HEK293 (cell line): Measurements from ENCODE around the gene MANSC4.

ENCODE experiments used
- CTCF ChIA-PET: fragments of 350-600 bp; formaldehyde crosslinking; extraction: SDS; loops from one replicate; lab custom pipeline; 2021; ENCODE audit warnings: antibody characterized with exemption; lab: Yijun Ruan, JAX
- POLR2A ChIA-PET: fragments of 300-600 bp; formaldehyde crosslinking; extraction: SDS; loops from one replicate; lab custom pipeline; 2020; ENCODE audit warnings: antibody characterized with exemption, inconsistent platforms; lab: Yijun Ruan, JAX
- H3K27ac ChIP-seq: fragments of 200-500 bp; sonication (Bioruptor generic); 2 replicates; pipeline ENCODE4 v1.5.1; 2014; ENCODE audit warnings: low read depth, low read length, control low read depth, inconsistent platforms; ENCODE audit errors: extremely low read depth
- H3K36me3 ChIP-seq, 2 experiments: fragments of 200-500 bp in 1 of 2; sonication (Bioruptor generic) in 1 of 2; 1 replicate in 1 of 2; 2 replicates in 1 of 2; pipeline ENCODE4 v1.5.1; 2014 to 2017; ENCODE audit warnings: inconsistent platforms in 2 of 2, low read length in 2 of 2; ENCODE audit not compliant: control insufficient read depth in 2 of 2, insufficient read depth in 1 of 2
- H3K4me1 ChIP-seq: fragments of 200-500 bp; sonication (Bioruptor generic); 2 replicates; pipeline ENCODE4 v1.5.1; 2014; ENCODE audit warnings: mild to moderate bottlenecking, low read length, inconsistent platforms; ENCODE audit not compliant: control insufficient read depth, insufficient read depth
- H3K4me3 ChIP-seq: 2 replicates; pipeline ENCODE4 v1.5.1; 2011; ENCODE audit warnings: low read depth, mild to moderate bottlenecking, control low read depth, low read length, moderate library complexity
- H3K9me3 ChIP-seq: fragments of 200-500 bp; sonication (Bioruptor generic); 2 replicates; pipeline ENCODE4 v1.5.1; 2014; ENCODE audit warnings: low read depth, low read length, inconsistent platforms; ENCODE audit not compliant: control insufficient read depth, insufficient read depth
- IKZF3 ChIP-seq: fragments of 450-650 bp; IDR thresholded peaks from 2 replicates; pipeline ENCODE4 v1.5.0; 2018; ENCODE audit warnings: missing biosample characterization, mild to moderate bottlenecking, missing genetic modification characterization, moderate library complexity
- INSM2 ChIP-seq: fragments of 450-650 bp; formaldehyde crosslinking; IDR thresholded peaks from 2 replicates; pipeline ENCODE4 v1.5.1; 2016; ENCODE audit warnings: missing biosample characterization, missing genetic modification characterization
- KLF17 ChIP-seq: fragments of 450-650 bp; formaldehyde crosslinking; IDR thresholded peaks from 2 replicates; pipeline ENCODE4 v1.5.1; 2016; ENCODE audit warnings: missing biosample characterization, missing genetic modification characterization
- MEIS1 ChIP-seq: sonication (generic); formaldehyde crosslinking; IDR thresholded peaks from 2 replicates; pipeline ENCODE4 v1.8.1; 2022; ENCODE audit warnings: missing genetic modification reagents, mild to moderate bottlenecking, borderline replicate concordance
- SALL2 ChIP-seq: fragments of 450-650 bp; formaldehyde crosslinking; IDR thresholded peaks from 2 replicates; pipeline ENCODE4 v1.5.0; 2017; ENCODE audit warnings: missing biosample characterization, mild to moderate bottlenecking, missing genetic modification characterization, borderline replicate concordance
- TRIM28 ChIP-seq: IDR thresholded peaks from 2 replicates; pipeline ENCODE4 v1.6.1; 2011; ENCODE audit warnings: low read length, control low read depth, borderline replicate concordance
- ZBTB1 ChIP-seq: fragments of 450-650 bp; formaldehyde crosslinking; IDR thresholded peaks from 2 replicates; pipeline ENCODE4 v1.5.1; 2016; ENCODE audit warnings: missing biosample characterization, missing genetic modification characterization
- ZFP41 ChIP-seq: fragments of 450-650 bp; formaldehyde crosslinking; IDR thresholded peaks from 2 replicates; pipeline ENCODE4 v1.5.1; 2016; ENCODE audit warnings: missing biosample characterization, missing genetic modification characterization, borderline replicate concordance
- ZIC2 ChIP-seq: fragments of 450-650 bp; formaldehyde crosslinking; IDR thresholded peaks from 2 replicates; pipeline ENCODE4 v1.5.1; 2016; ENCODE audit warnings: missing biosample characterization, missing genetic modification characterization
- ZNF121 ChIP-seq: fragments of 450-650 bp; formaldehyde crosslinking; IDR thresholded peaks from 2 replicates; pipeline ENCODE4 v1.5.1; 2016; ENCODE audit warnings: missing biosample characterization, missing genetic modification characterization
- ZNF16 ChIP-seq: fragments of 450-650 bp; formaldehyde crosslinking; IDR thresholded peaks from 2 replicates; pipeline ENCODE4 v1.5.1; 2016; ENCODE audit warnings: low read depth, missing biosample characterization, missing genetic modification characterization
- ZNF223 ChIP-seq: fragments of 450-650 bp; formaldehyde crosslinking; IDR thresholded peaks from 2 replicates; pipeline ENCODE4 v1.5.1; 2016; ENCODE audit warnings: missing biosample characterization, missing genetic modification characterization
- ZNF324 ChIP-seq: fragments of 450-650 bp; formaldehyde crosslinking; IDR thresholded peaks from 2 replicates; pipeline ENCODE4 v1.5.1; 2016; ENCODE audit warnings: missing biosample characterization, missing genetic modification characterization
- ZNF354C ChIP-seq: fragments of 450-650 bp; formaldehyde crosslinking; IDR thresholded peaks from 2 replicates; pipeline ENCODE4 v1.5.1; 2016; ENCODE audit warnings: missing biosample characterization, missing genetic modification characterization, low read depth, borderline replicate concordance
- ZNF433 ChIP-seq: fragments of 450-650 bp; formaldehyde crosslinking; IDR thresholded peaks from 2 replicates; pipeline ENCODE4 v1.5.1; 2016; ENCODE audit warnings: missing biosample characterization, missing genetic modification characterization, low read depth
- ZNF518A ChIP-seq: fragments of 450-650 bp; formaldehyde crosslinking; conservative IDR thresholded peaks from 2 replicates; pipeline ENCODE4 v1.5.1; 2016; ENCODE audit warnings: low read depth, missing biosample characterization, missing genetic modification characterization
- ZNF530 ChIP-seq: fragments of 450-650 bp; formaldehyde crosslinking; IDR thresholded peaks from 2 replicates; pipeline ENCODE4 v1.5.1; 2016; ENCODE audit warnings: low read depth, missing biosample characterization, missing genetic modification characterization
- ZNF623 ChIP-seq: fragments of 450-650 bp; formaldehyde crosslinking; IDR thresholded peaks from 2 replicates; pipeline ENCODE4 v1.5.1; 2016; ENCODE audit warnings: missing biosample characterization, missing genetic modification characterization
- ZNF658 ChIP-seq: fragments of 450-650 bp; formaldehyde crosslinking; IDR thresholded peaks from 2 replicates; pipeline ENCODE4; 2016; ENCODE audit warnings: missing biosample characterization, missing genetic modification characterization
- ZXDB ChIP-seq: fragments of 450-650 bp; formaldehyde crosslinking; IDR thresholded peaks from 2 replicates; pipeline ENCODE4 v1.5.1; 2016; ENCODE audit warnings: missing biosample characterization, missing genetic modification characterization
- TF ChIP-seq, protein P1 (sequence below): fragments of 450-650 bp; formaldehyde crosslinking; IDR thresholded peaks from 2 replicates; pipeline ENCODE4 v1.5.1; 2016; ENCODE audit warnings: missing biosample characterization, missing genetic modification characterization
- TF ChIP-seq, protein P2 (sequence below): fragments of 450-650 bp; formaldehyde crosslinking; IDR thresholded peaks from 2 replicates; pipeline ENCODE4 v1.5.1; 2017; ENCODE audit warnings: missing biosample characterization, missing genetic modification characterization
- TF ChIP-seq, protein P3 (sequence below): fragments of 450-650 bp; formaldehyde crosslinking; IDR thresholded peaks from 2 replicates; pipeline ENCODE4 v1.5.1; 2016; ENCODE audit warnings: missing biosample characterization, missing genetic modification characterization, low read depth

MANSC4 gene

DNA sequence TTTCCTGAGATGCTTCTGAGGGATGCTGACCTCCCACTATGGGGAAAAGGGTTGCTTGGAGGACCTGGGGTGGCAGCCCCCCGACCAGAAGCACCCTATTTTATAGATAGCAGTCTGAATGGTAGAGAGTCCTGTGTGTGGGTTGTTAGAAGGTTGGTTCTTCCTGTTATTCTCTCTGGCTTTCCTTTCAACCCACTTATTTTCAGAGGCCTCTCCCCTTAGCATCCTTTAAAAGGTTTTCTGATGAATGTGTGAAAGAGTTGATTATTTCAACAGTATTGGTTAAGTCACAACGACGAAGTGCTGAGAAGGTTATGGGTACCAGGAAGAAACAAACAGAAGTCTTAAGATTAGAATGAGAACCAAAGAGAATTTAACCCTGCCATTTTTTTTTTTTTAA, 20.8 kb upstream of the MANSC4 start:
- no peaks in the 10 kb centered on the region for H3K9me3 ChIP-seq
- CTCF ChIA-PET, result interaction anchor here (0.6 kb wide), 1 partner anchor 202 kb away, joined by 3 read pairs; no protein-coding TSS in a partner anchor
- 0 out of 2 replicates have a peak, but pooled peaks cover 2% of the 10 kb centered on the region for H3K4me1 ChIP-seq
- POLR2A ChIA-PET, result no interaction called here
- H3K36me3 ChIP-seq, result peaks cover 16 to 35% of the 10 kb centered on the region in 2 experiments; a peak in 2 of 3 replicates
- no peak overlapping the region for H3K4me3 ChIP-seq
- H3K27ac ChIP-seq, result no peak overlapping the region
- no peak for TF ChIP-seq ZNF658 (tag by site-specific recombination)
- TF ChIP-seq SALL2 (tag by site-specific recombination), result no peak
- TF ChIP-seq ZNF223 (tag by site-specific recombination), result no peak
- no peak for TF ChIP-seq ZNF433
- no peak for TF ChIP-seq ZBTB1 (tag by site-specific recombination)
- no peak for TF ChIP-seq ZNF324
- TF ChIP-seq TRIM28, result no peak
- TF ChIP-seq, protein P1, sequence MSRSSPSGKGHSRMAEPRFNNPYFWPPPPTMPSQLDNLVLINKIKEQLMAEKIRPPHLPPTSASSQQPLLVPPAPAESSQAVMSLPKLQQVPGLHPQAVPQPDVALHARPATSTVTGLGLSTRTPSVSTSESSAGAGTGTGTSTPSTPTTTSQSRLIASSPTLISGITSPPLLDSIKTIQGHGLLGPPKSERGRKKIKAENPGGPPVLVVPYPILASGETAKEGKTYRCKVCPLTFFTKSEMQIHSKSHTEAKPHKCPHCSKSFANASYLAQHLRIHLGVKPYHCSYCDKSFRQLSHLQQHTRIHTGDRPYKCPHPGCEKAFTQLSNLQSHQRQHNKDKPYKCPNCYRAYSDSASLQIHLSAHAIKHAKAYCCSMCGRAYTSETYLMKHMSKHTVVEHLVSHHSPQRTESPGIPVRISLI, result no peak
- no peak for TF ChIP-seq ZNF518A (tag by site-specific recombination)
- no peak for TF ChIP-seq ZXDB
- TF ChIP-seq, protein P2, sequence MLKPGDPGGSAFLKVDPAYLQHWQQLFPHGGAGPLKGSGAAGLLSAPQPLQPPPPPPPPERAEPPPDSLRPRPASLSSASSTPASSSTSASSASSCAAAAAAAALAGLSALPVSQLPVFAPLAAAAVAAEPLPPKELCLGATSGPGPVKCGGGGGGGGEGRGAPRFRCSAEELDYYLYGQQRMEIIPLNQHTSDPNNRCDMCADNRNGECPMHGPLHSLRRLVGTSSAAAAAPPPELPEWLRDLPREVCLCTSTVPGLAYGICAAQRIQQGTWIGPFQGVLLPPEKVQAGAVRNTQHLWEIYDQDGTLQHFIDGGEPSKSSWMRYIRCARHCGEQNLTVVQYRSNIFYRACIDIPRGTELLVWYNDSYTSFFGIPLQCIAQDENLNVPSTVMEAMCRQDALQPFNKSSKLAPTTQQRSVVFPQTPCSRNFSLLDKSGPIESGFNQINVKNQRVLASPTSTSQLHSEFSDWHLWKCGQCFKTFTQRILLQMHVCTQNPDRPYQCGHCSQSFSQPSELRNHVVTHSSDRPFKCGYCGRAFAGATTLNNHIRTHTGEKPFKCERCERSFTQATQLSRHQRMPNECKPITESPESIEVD (tag by site-specific recombination), result no peak
- TF ChIP-seq, protein P3, sequence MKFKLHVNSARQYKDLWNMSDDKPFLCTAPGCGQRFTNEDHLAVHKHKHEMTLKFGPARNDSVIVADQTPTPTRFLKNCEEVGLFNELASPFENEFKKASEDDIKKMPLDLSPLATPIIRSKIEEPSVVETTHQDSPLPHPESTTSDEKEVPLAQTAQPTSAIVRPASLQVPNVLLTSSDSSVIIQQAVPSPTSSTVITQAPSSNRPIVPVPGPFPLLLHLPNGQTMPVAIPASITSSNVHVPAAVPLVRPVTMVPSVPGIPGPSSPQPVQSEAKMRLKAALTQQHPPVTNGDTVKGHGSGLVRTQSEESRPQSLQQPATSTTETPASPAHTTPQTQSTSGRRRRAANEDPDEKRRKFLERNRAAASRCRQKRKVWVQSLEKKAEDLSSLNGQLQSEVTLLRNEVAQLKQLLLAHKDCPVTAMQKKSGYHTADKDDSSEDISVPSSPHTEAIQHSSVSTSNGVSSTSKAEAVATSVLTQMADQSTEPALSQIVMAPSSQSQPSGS (tag by site-specific recombination), result no peak
- no peak for TF ChIP-seq ZNF16 (tag by site-specific recombination)
- no peak for TF ChIP-seq ZFP41 (tag by site-specific recombination)
- TF ChIP-seq ZNF354C, result no peak

- H3K4me1 ChIP-seq, result 0 out of 2 replicates have a peak, but pooled peaks cover 2% of the 10 kb centered on the region
- no peak overlapping the region for H3K27ac ChIP-seq
- peaks cover 32 to 64% of the 10 kb centered on the region in 2 experiments for H3K36me3 ChIP-seq
- H3K9me3 ChIP-seq, result no peaks in the 10 kb centered on the region
- H3K4me3 ChIP-seq, result no peak overlapping the region
- ChIA-PET CTCF (interaction anchor here (0.5 to 1.9 kb wide), 3 partner anchors 10 to 31 kb away, joined by 3 to 5 read pairs (median 3); no protein-coding TSS in a partner anchor), POLR2A (no interaction called here)
- TF ChIP-seq MEIS1 (no peak), KLF17 (tag by site-specific recombination) (no peak), ZNF623 (tag by site-specific recombination) (no peak), ZNF530 (tag by site-specific recombination) (no peak), IKZF3 (tag by site-specific recombination) (no peak), ZNF121 (tag by site-specific recombination) (no peak), ZBTB1 (tag by site-specific recombination) (no peak), ZIC2 (tag by site-specific recombination) (no peak), INSM2 (no peak)
Measured at GRCh38 chr12:27797301-27798025, 17.4 kb upstream of the MANSC4 start.
